GM12878 (cell line): ENCODE measurements around the gene F2RL3. TPM values are rescaled to one million over a fixed set of nuclear protein-coding genes. Genes with fewer than 3 reads are reported as not detected.

Source experiments
- ATAC-seq: fragments of 200-7000 bp; cut with Tn5 transposase; 3 replicates; pipeline ENCODE4 v1.9.1; 2020; ENCODE audit warnings: mild to moderate bottlenecking, moderate library complexity
- BruUV-seq: library from RNA; stranded (reverse); fragments of 400-500 nt; replicated peaks from 2 replicates; lab custom pipeline; 2021; lab: Mats Ljungman, UMichigan
- CTCF ChIA-PET: fragments of 300-600 bp; sonication (Branson Sonifier 250); formaldehyde crosslinking; extraction: SDS; loops from one replicate; lab custom pipeline; 2021; ENCODE audit warnings: inconsistent platforms; lab: Yijun Ruan, JAX
- POLR2A ChIA-PET: fragments of 350-600 bp; formaldehyde crosslinking; extraction: SDS; loops from one replicate; lab custom pipeline; 2021; ENCODE audit warnings: inconsistent platforms; lab: Charles Lee
- RAD21 ChIA-PET: fragments of 300-600 bp; sonication (Branson Sonifier 250); formaldehyde crosslinking; loops from one replicate; lab custom pipeline; 2023; ENCODE audit warnings: antibody characterized with exemption; ENCODE audit not compliant: unreplicated experiment; lab: Charles Lee
- SMC1A ChIA-PET: fragments of 300-600 bp; sonication (Branson Sonifier 250); formaldehyde crosslinking; loops from one replicate; lab custom pipeline; 2023; ENCODE audit not compliant: unreplicated experiment, uncharacterized antibody; lab: Charles Lee
- DNase-seq: peaks from one replicate; pipeline ENCODE4 v3.0.0-alpha.2; 2011; ENCODE audit warnings: low read depth, low spot score
- FAIRE-seq: peaks from 3 replicates; lab custom pipeline; 2011; peaks lifted over from hg19 to GRCh38; lab: Jason Lieb, UNC
- H2AFZ ChIP-seq: 2 replicates; pipeline ENCODE4 v1.6.0; 2011; ENCODE audit warnings: low read depth, low read length, control low read depth; ENCODE audit not compliant: control insufficient read depth
- H3K27ac ChIP-seq: 2 replicates; pipeline ENCODE4 v1.5.1; 2011; ENCODE audit warnings: control low read depth; ENCODE audit not compliant: control insufficient read depth, insufficient read depth
- H3K27me3 ChIP-seq, 2 experiments: replicated peaks in 1 of 2; 2 replicates each; pipeline versions ENCODE4 v1.6.0 to v1.6.1; 2011; ENCODE audit warnings: low read length in 1 of 2; ENCODE audit not compliant: control insufficient read depth in 2 of 2, insufficient read depth in 2 of 2
- H3K36me3 ChIP-seq, 2 experiments: 2 replicates each; pipeline ENCODE4 v1.5.1; 2011; ENCODE audit warnings: low read length in 1 of 2; ENCODE audit not compliant: control insufficient read depth in 2 of 2, insufficient read depth in 2 of 2
- H3K4me1 ChIP-seq: 2 replicates; pipeline ENCODE4 v1.6.1; 2011; ENCODE audit warnings: mild to moderate bottlenecking, low read length, moderate library complexity, mixed read lengths; ENCODE audit not compliant: control insufficient read depth, insufficient read depth
- H3K4me2 ChIP-seq: 2 replicates; pipeline ENCODE4 v1.6.0; 2011; ENCODE audit warnings: control low read depth; ENCODE audit not compliant: control insufficient read depth, insufficient read depth
- H3K4me3 ChIP-seq: fragments of 200-600 bp; sonication (generic); 2 replicates; pipeline ENCODE4 v1.5.1; 2016
- H3K79me2 ChIP-seq: 2 replicates; pipeline ENCODE4 v1.6.0; 2011; ENCODE audit warnings: low read length; ENCODE audit not compliant: control insufficient read depth, insufficient read depth
- H3K9ac ChIP-seq: 2 replicates; pipeline ENCODE4 v1.8.0; 2011; ENCODE audit warnings: low read length, control low read depth, mixed read lengths; ENCODE audit not compliant: control insufficient read depth, insufficient read depth
- H3K9me3 ChIP-seq: replicated peaks from 3 replicates; pipeline ENCODE4 v1.5.1; 2011; ENCODE audit warnings: mild to moderate bottlenecking, low read length; ENCODE audit not compliant: control insufficient read depth, insufficient read depth
- H4K20me1 ChIP-seq: 2 replicates; pipeline ENCODE4 v1.6.0; 2011; ENCODE audit not compliant: control insufficient read depth, insufficient read depth
- CHD1 ChIP-seq: IDR thresholded peaks from 2 replicates; pipeline ENCODE4 v1.6.1; 2012; ENCODE audit warnings: low read depth, low read length, improper control_type of control experiment
- CREB1 ChIP-seq: IDR thresholded peaks from 2 replicates; pipeline ENCODE4 v1.6.1; 2012; ENCODE audit warnings: low read depth, mild to moderate bottlenecking, inconsistent platforms
- EP300 ChIP-seq, 2 experiments: fragments of 150-350 bp in 1 of 2; IDR thresholded peaks; 2 replicates each; pipeline ENCODE4 v1.6.1; 2011 to 2012; ENCODE audit warnings: low read depth in 2 of 2, low read length in 2 of 2, borderline replicate concordance in 1 of 2, improper control_type of control experiment in 1 of 2, inconsistent platforms in 1 of 2; ENCODE audit not compliant: control insufficient read depth in 1 of 2
- FOXM1 ChIP-seq: IDR thresholded peaks from 2 replicates; pipeline ENCODE4 v1.6.1; 2012; ENCODE audit warnings: low read depth, mild to moderate bottlenecking, inconsistent platforms, low read length, moderate library complexity
- GATAD2B ChIP-seq: fragments of 450-650 bp; conservative IDR thresholded peaks from 2 replicates; pipeline ENCODE4 v1.6.1; 2017; ENCODE audit warnings: low read depth, mild to moderate bottlenecking, moderate library complexity
- HCFC1 ChIP-seq: fragments of 150-350 bp; IDR thresholded peaks from 2 replicates; pipeline ENCODE4 v1.6.1; 2014; ENCODE audit warnings: low read length
- IKZF2 ChIP-seq, 2 experiments: fragments of 450-650 bp; IDR thresholded peaks; 2 replicates each; pipeline ENCODE4 v1.6.1; 2017; ENCODE audit warnings: mild to moderate bottlenecking in 2 of 2, moderate library complexity in 2 of 2
- KAT2A ChIP-seq: conservative IDR thresholded peaks from 2 replicates; pipeline ENCODE4 v1.6.1; 2011; ENCODE audit warnings: low read depth, low read length; ENCODE audit not compliant: control insufficient read depth
- MEF2A ChIP-seq: IDR thresholded peaks from 2 replicates; pipeline ENCODE4 v1.6.1; 2011; ENCODE audit warnings: low read depth, mild to moderate bottlenecking, low read length, moderate library complexity; ENCODE audit not compliant: insufficient read depth
- NR2C1 ChIP-seq: fragments of 450-650 bp; IDR thresholded peaks from 2 replicates; pipeline ENCODE4 v1.6.1; 2017; ENCODE audit warnings: antibody characterized with exemption, mild to moderate bottlenecking, moderate library complexity
- SIX5 ChIP-seq: IDR thresholded peaks from 2 replicates; pipeline ENCODE4 v1.6.1; 2011; ENCODE audit warnings: mild to moderate bottlenecking, low read depth, low read length, moderate library complexity; ENCODE audit not compliant: severe bottlenecking
- SMAD5 ChIP-seq: IDR thresholded peaks from 2 replicates; pipeline ENCODE4 v1.6.1; 2016; ENCODE audit warnings: antibody characterized with exemption, low read depth
- SPI1 ChIP-seq: IDR thresholded peaks from 2 replicates; pipeline ENCODE4 v1.6.1; 2011; ENCODE audit warnings: low read depth, mild to moderate bottlenecking, low read length, moderate library complexity, borderline replicate concordance; ENCODE audit not compliant: insufficient read depth
- SUZ12 ChIP-seq: fragments of 200-600 bp; sonication (generic); IDR thresholded peaks from one replicate; pipeline ENCODE4 v1.6.1; 2018; ENCODE audit warnings: antibody characterized with exemption, mild to moderate bottlenecking; ENCODE audit not compliant: unreplicated experiment
- TCF12 ChIP-seq: IDR thresholded peaks from 2 replicates; pipeline ENCODE4 v1.6.1; 2011; ENCODE audit warnings: low read depth, mild to moderate bottlenecking, low read length
- ZBTB33 ChIP-seq: fragments of 450-650 bp; IDR thresholded peaks from 2 replicates; pipeline ENCODE4 v1.6.1; 2017; ENCODE audit warnings: mild to moderate bottlenecking
- ZNF622 ChIP-seq: fragments of 450-650 bp; IDR thresholded peaks from 2 replicates; pipeline ENCODE4 v1.6.1; 2017; ENCODE audit warnings: mild to moderate bottlenecking, inconsistent platforms
- WGBS: methylation state at CpG from one replicate; pipeline ENCODE4 v1.1.6; 2016; ENCODE audit warnings: low lambda C conversion rate; ENCODE audit not compliant: insufficient replicate concordance, insufficient coverage; ENCODE audit errors: missing lambda C conversion rate; 5-methylcytosine and 5-hydroxymethylcytosine counted together
- in situ Hi-C: fragments of 300-500 bp; cut with MboI; formaldehyde crosslinking; loops from 9 replicates; pipeline ENCODE4 v1.14.3; 2018; ENCODE audit warnings: mixed read lengths
- intact Hi-C: fragments of 100-400 bp; cut with micrococcal nuclease; formaldehyde crosslinking; loops from one replicate; pipeline ENCODE4 v1.14.2; 2022; ENCODE audit not compliant: unreplicated experiment
- polyA plus RNA-seq, 11 experiments: library from polyadenylated mRNA; depleted of rRNA in 4 of 11; unstranded in 6 of 11; stranded (reverse) in 5 of 11; fragments of >200 nt; fragmentation: Nextera tagmentation in 4 of 11; fragmentation: Illumina TruSeq in 1 of 11; extraction: Ambion mirVana in 4 of 11; extraction: Trizol in 1 of 11; gene quantifications; 1 replicate in 1 of 11; 2 replicates in 10 of 11; pipeline versions ENCODE4 v1.2.1 to v1.2.3, GENCODE V29; 2011 to 2016; ENCODE audit warnings: inconsistent platforms in 2 of 11, missing spikeins in 2 of 11, low read depth in 1 of 11
- total RNA-seq, 4 experiments: library from RNA; depleted of rRNA in 3 of 4; stranded (reverse); fragments of >200 nt in 3 of 4; fragmentation: Illumina TruSeq in 1 of 4; extraction: Trizol in 1 of 4; gene quantifications; 2 replicates each; pipeline versions ENCODE4 v1.2.1 to v1.2.3, GENCODE V29; 2013 to 2021
- TF ChIP-seq, protein P1 (sequence below): IDR thresholded peaks from 2 replicates; pipeline ENCODE4 v1.6.1; 2012; ENCODE audit warnings: low read length, inconsistent platforms

The F2RL3 gene
- total and polyA plus RNA-seq, 10 of the 15 experiments (the other 5 are each of a cell fraction or from before 2014, with no cell fraction given) = 0.01 to 1.2 (median 0.29) TPM

- TF ChIP-seq, protein P1, sequence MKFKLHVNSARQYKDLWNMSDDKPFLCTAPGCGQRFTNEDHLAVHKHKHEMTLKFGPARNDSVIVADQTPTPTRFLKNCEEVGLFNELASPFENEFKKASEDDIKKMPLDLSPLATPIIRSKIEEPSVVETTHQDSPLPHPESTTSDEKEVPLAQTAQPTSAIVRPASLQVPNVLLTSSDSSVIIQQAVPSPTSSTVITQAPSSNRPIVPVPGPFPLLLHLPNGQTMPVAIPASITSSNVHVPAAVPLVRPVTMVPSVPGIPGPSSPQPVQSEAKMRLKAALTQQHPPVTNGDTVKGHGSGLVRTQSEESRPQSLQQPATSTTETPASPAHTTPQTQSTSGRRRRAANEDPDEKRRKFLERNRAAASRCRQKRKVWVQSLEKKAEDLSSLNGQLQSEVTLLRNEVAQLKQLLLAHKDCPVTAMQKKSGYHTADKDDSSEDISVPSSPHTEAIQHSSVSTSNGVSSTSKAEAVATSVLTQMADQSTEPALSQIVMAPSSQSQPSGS = no peak
- no peak for TF ChIP-seq CREB1
- no peak for TF ChIP-seq SMAD5
- TF ChIP-seq CHD1 = no peak
- no peak for TF ChIP-seq ZNF622
- TF ChIP-seq KAT2A = no peak
- no peak for TF ChIP-seq SPI1
- no peak for TF ChIP-seq IKZF2 (IDR thresholded peaks at IDR 0.05)
- no peak for TF ChIP-seq EP300 (IDR thresholded peaks at IDR 0.05; ENCODE audit: borderline replicate concordance in 1 of 2, control insufficient read depth in 1 of 2, low read depth in 2 of 2, low read length in 2 of 2)
- no peak for TF ChIP-seq GATAD2B
- TF ChIP-seq SUZ12 = no peak
- no peak for TF ChIP-seq ZBTB33
- no peak for TF ChIP-seq HCFC1
- no peak for TF ChIP-seq SIX5
- no peak for TF ChIP-seq MEF2A
- TF ChIP-seq NR2C1 = no peak
- no peak for TF ChIP-seq TCF12
- no peak for TF ChIP-seq FOXM1
- no peaks in the 10 kb centered on the region for H3K27me3 ChIP-seq
- DNase-seq (no peak), ATAC-seq (no peak), FAIRE-seq (no peak)
- H3K27ac ChIP-seq = no peak overlapping the region
- in situ Hi-C loops (no loop called here), intact Hi-C loops (no loop called here)
- no peak overlapping the region for H2AFZ ChIP-seq
- ChIA-PET POLR2A (no interaction called here), CTCF (no interaction called here), SMC1A (no interaction called here), RAD21 (no interaction called here)
- H3K4me3 ChIP-seq = no peak overlapping the region
- H3K79me2 ChIP-seq = no peaks in the 10 kb centered on the region
- H3K36me3 ChIP-seq = peaks cover 7 to 36% of the 10 kb centered on the region in 2 experiments
- H3K4me1 ChIP-seq = peaks cover 6% of the 10 kb centered on the region
- H3K9ac ChIP-seq = no peak overlapping the region
- no peak overlapping the region for H3K4me2 ChIP-seq
- H3K9me3 ChIP-seq = peaks cover 24% of the 10 kb centered on the region; the same call in 2 of the 3 replicates
- 96% methylated on average over 51 of the region's 55 CpGs for WGBS
- H4K20me1 ChIP-seq = no peaks in the 10 kb centered on the region
- BruUV-seq = no TSS peak
Measured at GRCh38 chr19:16878181-16878965, 10.4 kb upstream of the F2RL3 start.
